ENCODE measurements around the gene GJC1. TPM values are rescaled to one million over a fixed set of nuclear protein-coding genes. Genes with fewer than 3 reads are reported as not detected.

GJC1 gene
- total and polyA plus RNA-seq, 9 of the 15 experiments (the other 6 are each of a cell fraction or from before 2014, with no cell fraction given) = 0.04 to 1.4 (median 0.18) TPM; not detected in 1

DNA sequence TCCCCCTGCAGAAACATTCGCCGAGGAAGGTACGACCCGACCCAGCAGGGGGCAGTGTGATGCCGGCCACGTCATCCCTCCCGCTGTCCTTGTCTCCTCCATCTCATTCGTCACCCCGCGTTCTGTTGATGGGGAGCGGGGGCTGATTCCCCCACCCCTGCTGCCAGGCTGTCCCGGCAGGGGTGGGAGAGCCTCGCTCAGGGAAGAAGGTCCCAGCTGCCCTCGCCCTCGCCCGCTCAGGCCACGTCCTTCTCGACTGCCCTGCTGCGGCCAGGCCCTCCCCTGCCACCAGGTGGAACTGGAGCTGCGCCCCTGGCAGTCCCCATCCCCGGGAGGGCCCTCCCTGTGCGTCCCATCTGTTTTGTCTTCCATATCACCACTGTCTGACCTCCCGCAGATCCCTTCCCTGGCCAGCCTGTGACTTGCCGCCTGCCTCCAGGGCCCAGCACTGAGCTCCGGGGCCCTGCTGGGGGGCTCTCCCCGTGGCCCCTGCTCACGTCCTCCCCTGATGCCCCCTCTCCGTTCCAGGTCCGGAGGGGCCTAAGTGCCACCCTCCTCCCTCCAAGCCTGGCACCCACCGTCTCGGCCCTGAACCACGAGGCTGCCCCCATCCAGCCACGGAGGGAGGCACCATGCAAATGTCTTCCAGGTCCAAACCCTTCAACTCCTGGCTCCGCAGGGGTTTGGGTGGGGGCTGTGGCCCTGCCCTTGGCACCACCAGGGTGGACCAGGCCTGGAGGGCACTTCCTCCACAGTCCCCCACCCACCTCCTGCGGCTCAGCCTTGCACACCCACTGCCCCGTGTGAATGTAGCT is 50.7 kb downstream of the GJC1 start (continued):
- TF ChIP-seq, protein P1, sequence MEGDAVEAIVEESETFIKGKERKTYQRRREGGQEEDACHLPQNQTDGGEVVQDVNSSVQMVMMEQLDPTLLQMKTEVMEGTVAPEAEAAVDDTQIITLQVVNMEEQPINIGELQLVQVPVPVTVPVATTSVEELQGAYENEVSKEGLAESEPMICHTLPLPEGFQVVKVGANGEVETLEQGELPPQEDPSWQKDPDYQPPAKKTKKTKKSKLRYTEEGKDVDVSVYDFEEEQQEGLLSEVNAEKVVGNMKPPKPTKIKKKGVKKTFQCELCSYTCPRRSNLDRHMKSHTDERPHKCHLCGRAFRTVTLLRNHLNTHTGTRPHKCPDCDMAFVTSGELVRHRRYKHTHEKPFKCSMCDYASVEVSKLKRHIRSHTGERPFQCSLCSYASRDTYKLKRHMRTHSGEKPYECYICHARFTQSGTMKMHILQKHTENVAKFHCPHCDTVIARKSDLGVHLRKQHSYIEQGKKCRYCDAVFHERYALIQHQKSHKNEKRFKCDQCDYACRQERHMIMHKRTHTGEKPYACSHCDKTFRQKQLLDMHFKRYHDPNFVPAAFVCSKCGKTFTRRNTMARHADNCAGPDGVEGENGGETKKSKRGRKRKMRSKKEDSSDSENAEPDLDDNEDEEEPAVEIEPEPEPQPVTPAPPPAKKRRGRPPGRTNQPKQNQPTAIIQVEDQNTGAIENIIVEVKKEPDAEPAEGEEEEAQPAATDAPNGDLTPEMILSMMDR (IDR thresholded peaks at IDR 0.05 in 2 of 3, conservative IDR thresholded peaks at IDR 0.05 in 1 of 3; ENCODE audit: insufficient read depth in 2 of 3, low read depth in 1 of 3, low read length in 3 of 3) = peak; percentile 76 to 96 (median 82)
- TF ChIP-seq SRF (CRISPR knock-in tag; IDR thresholded peaks at IDR 0.05) (peak in 1 of 2 experiments; percentile 42; a peak in 1 of 4 replicates), RBM22 (IDR thresholded peaks at IDR 0.05; ENCODE audit: low read depth, low read length, poor library complexity, severe bottlenecking) (no peak), PTTG1 (tag; IDR thresholded peaks at IDR 0.05; ENCODE audit: low read depth) (no peak), ZNF586 (CRISPR knock-in tag; conservative IDR thresholded peaks at IDR 0.05) (no peak), PPARD (CRISPR knock-in tag; IDR thresholded peaks at IDR 0.05) (no peak), TSC22D4 (tag; IDR thresholded peaks at IDR 0.05) (no peak), C11orf30 (IDR thresholded peaks at IDR 0.05; ENCODE audit: low read depth) (peak; percentile 38; the same call in 1 of the 2 replicates), TOE1 (IDR thresholded peaks at IDR 0.05; ENCODE audit: borderline replicate concordance) (peak; percentile 56; the same call in 1 of the 2 replicates), TOE1 (CRISPR knock-in tag; IDR thresholded peaks at IDR 0.05; ENCODE audit: borderline replicate concordance, low read depth) (no peak), EWSR1 (IDR thresholded peaks at IDR 0.05; ENCODE audit: borderline replicate concordance, low read depth, partially characterized antibody) (no peak), JUND (IDR thresholded peaks at IDR 0.05; ENCODE audit: borderline replicate concordance, low read depth, low read length) (peak; percentile 92), JUND (tag; IDR thresholded peaks at IDR 0.05; ENCODE audit: borderline replicate concordance, low read depth, low read length) (peak; percentile 96)
- TF ChIP-seq, protein P2, sequence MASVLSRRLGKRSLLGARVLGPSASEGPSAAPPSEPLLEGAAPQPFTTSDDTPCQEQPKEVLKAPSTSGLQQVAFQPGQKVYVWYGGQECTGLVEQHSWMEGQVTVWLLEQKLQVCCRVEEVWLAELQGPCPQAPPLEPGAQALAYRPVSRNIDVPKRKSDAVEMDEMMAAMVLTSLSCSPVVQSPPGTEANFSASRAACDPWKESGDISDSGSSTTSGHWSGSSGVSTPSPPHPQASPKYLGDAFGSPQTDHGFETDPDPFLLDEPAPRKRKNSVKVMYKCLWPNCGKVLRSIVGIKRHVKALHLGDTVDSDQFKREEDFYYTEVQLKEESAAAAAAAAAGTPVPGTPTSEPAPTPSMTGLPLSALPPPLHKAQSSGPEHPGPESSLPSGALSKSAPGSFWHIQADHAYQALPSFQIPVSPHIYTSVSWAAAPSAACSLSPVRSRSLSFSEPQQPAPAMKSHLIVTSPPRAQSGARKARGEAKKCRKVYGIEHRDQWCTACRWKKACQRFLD (CRISPR knock-in tag; IDR thresholded peaks at IDR 0.05) = no peak
- TF ChIP-seq, protein P3, sequence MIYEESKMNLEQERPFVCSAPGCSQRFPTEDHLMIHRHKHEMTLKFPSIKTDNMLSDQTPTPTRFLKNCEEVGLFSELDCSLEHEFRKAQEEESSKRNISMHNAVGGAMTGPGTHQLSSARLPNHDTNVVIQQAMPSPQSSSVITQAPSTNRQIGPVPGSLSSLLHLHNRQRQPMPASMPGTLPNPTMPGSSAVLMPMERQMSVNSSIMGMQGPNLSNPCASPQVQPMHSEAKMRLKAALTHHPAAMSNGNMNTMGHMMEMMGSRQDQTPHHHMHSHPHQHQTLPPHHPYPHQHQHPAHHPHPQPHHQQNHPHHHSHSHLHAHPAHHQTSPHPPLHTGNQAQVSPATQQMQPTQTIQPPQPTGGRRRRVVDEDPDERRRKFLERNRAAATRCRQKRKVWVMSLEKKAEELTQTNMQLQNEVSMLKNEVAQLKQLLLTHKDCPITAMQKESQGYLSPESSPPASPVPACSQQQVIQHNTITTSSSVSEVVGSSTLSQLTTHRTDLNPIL (CRISPR knock-in tag; IDR thresholded peaks at IDR 0.05) = no peak
- TF ChIP-seq, protein P4, sequence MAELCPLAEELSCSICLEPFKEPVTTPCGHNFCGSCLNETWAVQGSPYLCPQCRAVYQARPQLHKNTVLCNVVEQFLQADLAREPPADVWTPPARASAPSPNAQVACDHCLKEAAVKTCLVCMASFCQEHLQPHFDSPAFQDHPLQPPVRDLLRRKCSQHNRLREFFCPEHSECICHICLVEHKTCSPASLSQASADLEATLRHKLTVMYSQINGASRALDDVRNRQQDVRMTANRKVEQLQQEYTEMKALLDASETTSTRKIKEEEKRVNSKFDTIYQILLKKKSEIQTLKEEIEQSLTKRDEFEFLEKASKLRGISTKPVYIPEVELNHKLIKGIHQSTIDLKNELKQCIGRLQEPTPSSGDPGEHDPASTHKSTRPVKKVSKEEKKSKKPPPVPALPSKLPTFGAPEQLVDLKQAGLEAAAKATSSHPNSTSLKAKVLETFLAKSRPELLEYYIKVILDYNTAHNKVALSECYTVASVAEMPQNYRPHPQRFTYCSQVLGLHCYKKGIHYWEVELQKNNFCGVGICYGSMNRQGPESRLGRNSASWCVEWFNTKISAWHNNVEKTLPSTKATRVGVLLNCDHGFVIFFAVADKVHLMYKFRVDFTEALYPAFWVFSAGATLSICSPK (IDR thresholded peaks at IDR 0.05; ENCODE audit: borderline replicate concordance) = no peak
- TF ChIP-seq, protein P5, sequence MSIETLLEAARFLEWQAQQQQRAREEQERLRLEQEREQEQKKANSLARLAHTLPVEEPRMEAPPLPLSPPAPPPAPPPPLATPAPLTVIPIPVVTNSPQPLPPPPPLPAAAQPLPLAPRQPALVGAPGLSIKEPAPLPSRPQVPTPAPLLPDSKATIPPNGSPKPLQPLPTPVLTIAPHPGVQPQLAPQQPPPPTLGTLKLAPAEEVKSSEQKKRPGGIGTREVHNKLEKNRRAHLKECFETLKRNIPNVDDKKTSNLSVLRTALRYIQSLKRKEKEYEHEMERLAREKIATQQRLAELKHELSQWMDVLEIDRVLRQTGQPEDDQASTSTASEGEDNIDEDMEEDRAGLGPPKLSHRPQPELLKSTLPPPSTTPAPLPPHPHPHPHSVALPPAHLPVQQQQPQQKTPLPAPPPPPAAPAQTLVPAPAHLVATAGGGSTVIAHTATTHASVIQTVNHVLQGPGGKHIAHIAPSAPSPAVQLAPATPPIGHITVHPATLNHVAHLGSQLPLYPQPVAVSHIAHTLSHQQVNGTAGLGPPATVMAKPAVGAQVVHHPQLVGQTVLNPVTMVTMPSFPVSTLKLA (conservative IDR thresholded peaks at IDR 0.05) = no peak
